ENCODE results near the gene NLGN1.

GRCh38 chr3:173618148-173618547 lies 220.6 kb downstream of the NLGN1 start:
- TF ChIP-seq CTCF (IDR thresholded peaks at IDR 0.05) (no peak), POLR2A (IDR thresholded peaks at IDR 0.05) (no peak)
